Stimulated activated memory B cell treated with anti-CD40 and anti-IgM and Interleukin-4, amounts not matched to agents 10 μg/mL and 1 μg/mL and 100 μg/mL, for 72 hours (primary cell): ENCODE measurements around the gene PSMG1.

Experiments
- ATAC-seq: fragments of 150-1000 bp; cut with Tn5 transposase; 2 replicates; pipeline ENCODE4 v1.10.0; 2021
- H3K27ac Mint-ChIP-seq: one replicate; pipeline ENCODE4 v1.8.0; 2022; ENCODE audit warnings: mild to moderate bottlenecking, mixed read lengths
- H3K27me3 Mint-ChIP-seq: one replicate; pipeline ENCODE4 v1.8.0; 2022; ENCODE audit warnings: mixed read lengths
- H3K36me3 Mint-ChIP-seq: one replicate; pipeline ENCODE4 v1.8.0; 2022; ENCODE audit warnings: mixed read lengths
- H3K4me1 Mint-ChIP-seq: one replicate; pipeline ENCODE4 v1.8.0; 2022; ENCODE audit warnings: mixed read lengths
- H3K4me3 Mint-ChIP-seq: one replicate; pipeline ENCODE4 v1.8.0; 2022; ENCODE audit warnings: mild to moderate bottlenecking, moderate library complexity, mixed read lengths
- H3K9me3 Mint-ChIP-seq: one replicate; pipeline ENCODE4 v1.8.0; 2022; ENCODE audit warnings: mixed read lengths

Gene PSMG1

DNA sequence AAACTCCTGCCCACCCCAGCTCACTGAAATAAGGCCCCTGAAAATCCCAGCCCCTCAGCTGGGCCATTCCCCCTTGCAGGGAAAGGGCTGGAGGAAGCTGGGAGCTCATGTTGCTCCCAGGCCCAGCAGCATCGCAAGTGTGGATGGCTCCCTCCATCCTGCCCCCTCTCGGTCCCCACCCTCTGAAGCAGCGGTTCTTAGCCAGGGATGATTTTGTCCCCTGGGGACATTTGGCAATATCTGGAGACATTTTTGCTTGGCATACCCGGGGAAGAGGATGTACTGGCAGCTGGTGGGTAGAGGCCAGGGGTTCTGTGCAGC lies 56.8 kb downstream of the PSMG1 start:
- Mint-ChIP-seq H3K27me3 (peaks cover 13% of the 10 kb centered on the region), H3K36me3 (peaks cover 6% of the 10 kb centered on the region), H3K4me1 (no peaks in the 10 kb centered on the region), H3K4me3 (no peak overlapping the region), H3K27ac (no peak overlapping the region), H3K9me3 (peaks cover 13% of the 10 kb centered on the region)
- no peak for ATAC-seq

DNA sequence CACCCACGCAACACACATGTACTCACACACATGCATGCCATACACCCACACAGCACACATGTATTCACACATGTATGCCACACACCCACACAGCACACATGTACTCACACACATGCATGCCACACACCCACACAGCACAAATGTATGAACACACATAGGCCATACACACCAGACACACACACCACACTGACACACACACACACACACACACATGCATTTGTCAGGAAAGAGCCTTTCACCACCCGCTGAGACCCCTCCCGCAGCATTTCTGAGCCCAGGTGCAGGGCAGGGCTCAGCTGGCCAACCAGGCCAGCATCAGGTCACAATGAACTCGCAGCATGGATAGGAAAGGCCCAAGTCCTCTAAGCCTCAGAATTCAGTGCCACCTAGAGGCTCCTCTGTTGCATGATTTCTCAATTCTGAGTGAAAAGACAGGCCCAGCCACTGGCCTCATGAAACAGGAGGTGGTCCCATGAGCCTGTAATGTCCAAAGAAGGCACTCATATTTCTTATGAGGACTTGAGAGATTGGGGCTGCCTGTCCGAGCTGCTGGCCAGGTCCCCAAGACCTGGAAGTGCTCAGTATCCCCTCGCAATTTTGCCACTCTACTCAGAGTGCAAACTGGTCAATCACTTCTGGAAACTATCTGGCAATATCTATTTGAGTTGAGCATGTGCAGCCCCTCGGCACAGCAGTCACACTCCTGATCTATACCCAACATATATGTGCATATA lies 57.3 kb downstream of the PSMG1 start:
- Mint-ChIP-seq H3K4me1 (no peaks in the 10 kb centered on the region), H3K4me3 (no peak overlapping the region), H3K36me3 (peaks cover 6% of the 10 kb centered on the region), H3K27ac (no peak overlapping the region), H3K9me3 (peaks cover 13% of the 10 kb centered on the region), H3K27me3 (peaks cover 13% of the 10 kb centered on the region)
- peak; percentile 67 for ATAC-seq
